Stimulated activated CD4-positive, alpha-beta T cell treated with anti-CD3 and anti-CD28 coated beads, Interleukin-12 subunit alpha, Interleukin-12 subunit beta, amount 100 ng/mL, for 4 hours (primary cell): Measurements from ENCODE around the gene NRSN2.
"Not testable (repeated sequence)": the region's sequence is repeated elsewhere in the genome, so short reads cannot be mapped to it uniquely, and the experiment has no call there.

Experiments used
- DNase-seq: peaks from one replicate; pipeline ENCODE4 v3.0.0-alpha.2; 2020

Gene NRSN2

DNA sequence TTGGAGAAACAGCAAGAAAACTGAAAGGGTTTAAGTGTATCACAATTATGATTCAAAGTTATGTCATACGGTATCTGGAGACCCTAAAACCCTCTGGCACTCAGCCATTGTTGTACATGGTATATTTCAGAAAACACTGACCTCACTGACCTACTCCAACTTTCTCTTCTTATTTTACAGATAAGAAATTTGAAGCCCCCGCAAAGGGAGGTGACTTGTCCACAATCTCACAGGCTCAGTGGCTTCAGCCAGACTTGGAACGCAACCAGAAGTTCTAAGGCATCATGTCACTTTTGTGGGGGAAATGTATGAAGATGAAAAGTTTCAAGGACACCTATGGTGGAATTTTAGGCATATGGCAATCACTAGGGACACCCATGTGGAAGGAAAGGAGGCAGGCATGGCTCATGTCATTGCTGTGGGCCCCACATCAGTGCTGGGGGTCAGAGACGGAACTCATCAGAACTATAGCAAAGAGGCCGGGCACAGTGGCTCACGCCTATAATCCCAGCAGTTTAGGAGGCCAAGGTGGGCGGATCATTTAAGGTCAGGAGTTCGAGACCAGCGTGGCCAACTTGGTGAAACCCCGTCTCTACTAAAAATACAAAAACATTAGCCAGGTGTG lies 28.5 kb downstream of the NRSN2 start:
- DNase-seq = no peak

DNA sequence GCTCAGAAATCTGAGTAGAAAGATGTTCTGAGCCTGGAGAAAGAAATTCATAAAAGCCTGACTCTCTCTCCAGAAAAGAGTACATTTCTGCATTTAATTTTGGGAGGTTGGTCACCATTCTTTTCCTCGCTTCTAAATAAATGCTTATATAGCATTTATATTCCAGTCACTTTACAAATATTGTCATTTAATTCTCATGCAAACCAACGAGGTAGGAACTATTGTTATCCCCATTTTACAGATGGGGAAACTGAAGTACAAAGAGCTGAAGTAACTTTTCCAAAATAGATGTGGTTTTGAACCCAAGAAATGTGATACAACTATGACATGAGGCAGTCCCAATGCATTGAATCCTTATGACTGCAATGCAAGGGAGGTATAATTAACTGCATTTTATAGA lies 29.2 kb downstream of the NRSN2 start:
- no peak for DNase-seq

DNA sequence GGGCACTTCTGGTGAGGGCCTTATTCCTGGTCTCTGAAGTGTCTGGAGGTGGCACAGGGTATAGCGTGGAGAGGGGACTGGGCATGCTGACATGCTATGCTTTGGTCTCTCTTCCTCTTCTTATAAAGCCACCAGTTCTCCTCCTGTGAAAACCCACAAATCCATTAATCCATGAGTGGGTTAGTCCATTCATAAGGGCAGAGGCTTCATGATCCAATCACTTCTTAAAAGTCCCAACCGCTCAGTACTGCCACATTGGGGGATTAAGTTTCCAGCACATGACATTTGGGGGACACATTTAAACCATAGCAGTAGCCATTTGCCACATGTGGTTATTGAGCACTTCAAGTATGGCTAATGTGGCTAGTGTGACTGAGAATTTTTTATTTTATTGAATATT lies 29.8 kb downstream of the NRSN2 start:
- DNase-seq = no peak

DNA sequence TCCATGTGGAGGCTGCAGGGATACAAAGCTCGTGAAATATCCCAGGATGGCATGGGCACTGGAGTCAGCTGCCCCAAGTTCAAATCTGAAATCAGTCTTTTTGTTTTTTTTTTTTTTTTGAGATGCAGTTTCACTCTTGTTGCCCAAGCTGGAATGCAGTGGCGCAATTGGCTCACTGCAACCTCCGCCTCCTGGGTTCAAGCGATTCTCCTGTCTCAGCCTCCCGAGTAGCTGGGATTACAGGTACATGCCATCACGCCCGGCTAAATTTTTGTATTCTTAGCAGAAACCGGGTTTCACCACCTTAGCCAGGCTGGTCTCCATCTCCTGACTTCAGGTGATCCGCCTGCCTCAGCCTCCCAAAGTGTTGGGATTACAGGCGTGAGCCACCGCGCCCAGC lies 30.7 kb downstream of the NRSN2 start:
- DNase-seq = not testable (repeated sequence)

DNA sequence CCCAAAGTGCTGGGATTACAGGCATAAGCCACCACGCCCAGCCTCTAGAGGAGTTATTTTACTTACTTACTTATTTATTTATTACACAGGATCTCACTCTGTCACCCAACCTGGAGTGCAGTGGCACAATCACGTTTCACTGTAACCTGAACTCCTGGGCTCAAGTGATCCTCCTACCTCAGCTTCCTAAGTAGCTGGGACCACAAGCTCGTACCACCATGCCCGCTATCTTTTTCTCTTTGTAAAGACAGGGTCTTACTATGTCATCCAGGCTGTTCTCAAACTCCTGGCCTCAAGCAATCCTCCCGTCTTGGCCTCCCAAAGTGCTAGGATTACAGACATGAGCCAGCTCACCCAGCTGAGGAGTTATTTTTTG lies 32.0 kb downstream of the NRSN2 start:
- no peak for DNase-seq

DNA sequence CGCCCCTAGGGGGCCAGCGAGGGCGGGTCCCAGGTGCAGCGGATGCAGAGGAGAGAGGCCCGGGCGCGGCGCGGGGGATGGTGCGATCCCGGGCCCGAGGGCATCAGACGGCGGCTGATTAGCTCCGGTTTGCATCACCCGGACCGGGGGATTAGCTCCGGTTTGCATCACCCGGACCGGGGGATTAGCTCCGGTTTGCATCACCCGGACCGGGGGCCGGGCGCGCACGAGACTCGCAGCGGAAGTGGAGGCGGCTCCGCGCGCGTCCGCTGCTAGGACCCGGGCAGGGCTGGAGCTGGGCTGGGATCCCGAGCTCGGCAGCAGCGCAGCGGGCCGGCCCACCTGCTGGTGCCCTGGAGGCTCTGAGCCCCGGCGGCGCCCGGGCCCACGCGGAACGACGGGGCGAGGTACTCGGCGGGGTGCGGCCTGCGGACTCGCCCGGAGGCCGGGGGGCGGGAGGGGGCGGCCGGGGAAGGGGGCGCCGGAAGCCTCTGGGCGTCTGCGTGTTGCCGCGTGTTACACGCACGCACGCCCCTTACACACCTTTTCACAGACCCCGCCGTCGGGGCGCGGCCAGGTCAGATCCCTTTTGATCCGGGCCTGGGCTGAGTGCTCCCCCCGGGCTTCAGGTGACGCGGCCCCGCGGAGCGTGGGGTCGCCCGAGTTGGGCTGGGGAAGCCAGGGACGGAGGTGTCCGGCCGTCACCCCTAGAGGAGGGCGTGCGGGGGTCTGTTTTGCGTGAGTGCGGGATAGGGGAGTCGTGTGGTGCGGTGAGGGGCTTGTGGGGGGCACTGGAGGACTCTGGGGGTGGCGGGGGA lies 34.1 kb downstream of the NRSN2 start:
- peak; percentile 63 for DNase-seq

DNA sequence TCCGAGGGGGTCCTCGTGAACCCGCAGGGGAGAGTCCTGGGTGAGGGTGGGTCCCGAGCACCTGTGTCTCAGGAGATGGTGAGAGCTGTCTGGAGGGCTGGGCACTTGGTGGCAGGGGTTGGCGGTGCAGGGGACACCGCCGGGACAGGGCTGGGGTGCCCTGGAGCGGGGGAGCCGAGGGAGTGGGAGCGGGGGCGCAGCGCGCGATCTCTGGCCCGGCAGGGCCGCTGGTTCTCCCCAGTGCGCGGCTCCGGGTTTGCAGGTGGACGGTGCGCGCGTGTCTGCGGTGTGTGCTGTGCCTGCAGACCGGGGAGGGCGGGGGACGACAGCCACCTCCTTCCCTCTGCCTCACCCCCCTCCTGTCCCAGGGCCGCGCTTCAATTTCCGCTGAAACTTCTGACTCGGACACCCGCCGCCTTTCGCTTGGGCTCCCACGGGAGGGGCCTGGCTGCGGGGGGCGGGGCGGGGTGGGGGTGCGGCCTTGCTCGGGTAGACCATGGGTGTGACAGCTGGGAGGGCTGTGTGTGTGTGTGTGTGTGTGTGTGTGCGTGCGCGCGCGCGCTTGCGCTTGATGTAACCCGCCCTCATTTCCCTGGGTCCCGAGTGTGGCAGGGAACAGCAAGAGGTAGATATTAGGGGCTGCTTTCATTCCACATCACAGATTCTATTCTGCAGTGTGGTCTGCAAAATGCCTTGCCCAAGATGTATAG lies 34.8 kb downstream of the NRSN2 start:
- peak; percentile 59 for DNase-seq

DNA sequence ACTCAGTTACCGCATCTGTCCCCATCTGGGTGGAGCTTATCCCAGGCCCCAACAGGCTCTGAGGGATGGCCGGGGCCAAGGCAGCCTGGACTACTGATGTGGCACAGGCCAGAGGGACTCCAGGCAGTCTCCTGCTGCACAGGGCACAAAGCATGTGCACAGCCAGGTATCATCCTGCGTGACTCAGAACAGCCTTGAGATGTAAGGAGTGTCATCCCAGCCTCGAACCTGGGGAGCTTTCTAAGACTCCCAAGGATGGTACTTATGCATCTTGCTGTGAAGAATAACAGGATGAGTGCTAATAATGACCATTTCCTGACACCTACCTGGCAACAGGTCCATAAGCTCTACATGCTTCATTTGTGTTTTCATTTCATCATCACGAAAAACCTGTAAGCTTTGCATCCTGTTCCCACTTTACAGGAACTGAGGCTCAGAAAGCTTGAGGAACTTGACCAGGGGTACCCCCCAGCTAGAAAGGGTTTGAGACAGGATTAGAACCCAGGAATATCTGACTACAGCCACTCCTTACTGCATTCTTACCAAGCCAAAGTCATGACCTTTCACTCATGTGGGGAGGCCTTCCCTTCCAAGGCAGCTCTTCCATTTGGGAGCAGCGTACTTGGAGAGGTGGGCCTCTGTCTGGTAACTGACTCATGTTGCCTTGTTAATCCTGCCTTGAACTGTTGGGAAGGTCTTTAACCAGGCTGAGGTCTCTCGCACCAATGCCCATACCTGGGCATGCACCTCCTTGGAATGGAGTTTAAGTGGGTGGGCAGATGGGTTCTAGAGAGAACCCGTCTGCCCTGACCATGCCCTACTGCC lies 35.6 kb downstream of the NRSN2 start:
- no peak for DNase-seq

DNA sequence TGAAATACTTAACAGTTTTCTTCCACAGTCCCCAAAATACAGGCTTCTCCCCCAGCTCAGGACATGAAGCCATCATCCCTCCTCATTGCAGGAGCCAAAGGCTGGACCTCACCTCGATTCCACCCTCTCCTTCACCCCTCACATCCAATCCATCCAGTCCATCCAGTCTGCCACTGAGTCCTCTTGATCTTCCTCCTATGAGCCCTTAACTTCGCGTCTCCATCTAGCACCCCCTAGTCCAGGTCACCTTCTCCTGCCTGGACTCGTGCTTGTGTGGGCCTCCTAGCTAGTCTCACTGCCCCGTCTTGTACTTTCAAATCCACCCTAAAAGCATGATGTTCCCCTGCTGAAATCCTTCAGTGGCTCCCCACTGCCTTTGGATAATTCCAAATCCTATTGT lies 37.0 kb downstream of the NRSN2 start:
- no peak for DNase-seq

DNA sequence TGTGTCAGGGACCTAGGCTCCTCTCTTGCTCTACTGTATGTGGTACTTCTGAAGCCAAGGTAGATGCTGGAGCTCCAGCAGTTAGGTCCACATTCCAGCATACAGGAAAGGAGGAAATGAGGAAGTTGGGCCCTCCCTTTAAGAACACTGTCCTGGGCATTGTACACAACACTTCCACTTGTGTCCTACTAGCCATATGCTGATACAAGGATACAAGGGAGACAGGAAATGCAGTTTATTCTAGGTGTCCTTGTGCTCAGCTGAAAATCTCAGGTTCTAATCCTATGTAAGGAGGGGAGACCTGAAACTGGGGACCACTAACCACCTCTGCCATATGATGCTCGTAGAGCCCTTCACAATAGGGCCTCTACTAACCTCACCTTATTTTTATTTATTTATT lies 37.8 kb downstream of the NRSN2 start:
- no peak for DNase-seq

DNA sequence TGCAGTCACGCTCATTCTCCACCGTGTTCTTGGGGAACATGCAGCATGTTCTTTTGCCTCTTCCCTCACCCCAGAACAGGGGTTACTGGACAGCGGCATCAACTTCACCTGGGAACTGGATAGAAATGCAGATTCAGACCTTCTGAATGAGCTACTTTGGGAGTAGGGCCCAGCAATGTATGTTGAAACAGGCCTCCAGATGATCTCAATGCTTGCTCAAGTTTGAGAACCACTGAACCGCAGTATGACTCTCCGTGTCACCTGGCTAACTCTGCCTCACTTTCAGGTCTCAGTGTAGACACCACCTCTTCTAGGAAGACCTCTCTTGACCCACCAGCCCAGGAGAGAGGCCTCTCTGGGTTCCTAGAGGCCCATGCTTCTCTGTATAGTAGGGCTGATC lies 38.5 kb downstream of the NRSN2 start:
- no peak for DNase-seq

DNA sequence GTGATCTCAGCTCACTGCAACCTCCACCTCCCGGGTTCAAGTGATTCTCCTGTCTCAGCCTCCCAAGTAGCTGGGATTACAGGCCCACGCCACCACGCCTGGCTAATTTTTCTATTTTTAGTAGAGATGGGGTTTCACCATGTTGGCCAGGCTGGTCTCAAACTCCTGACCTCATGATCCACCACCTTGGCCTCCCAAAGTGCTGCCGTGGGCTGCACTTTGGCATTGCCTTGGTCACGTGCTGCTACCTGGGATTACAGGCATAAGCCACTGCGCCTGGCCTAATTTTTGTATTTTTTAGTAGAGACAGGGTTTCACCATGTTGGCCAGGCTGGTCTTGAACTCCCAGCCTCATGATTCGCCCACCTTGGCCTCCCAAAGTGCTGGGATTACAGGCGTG lies 39.7 kb downstream of the NRSN2 start:
- DNase-seq = not testable (repeated sequence)

DNA sequence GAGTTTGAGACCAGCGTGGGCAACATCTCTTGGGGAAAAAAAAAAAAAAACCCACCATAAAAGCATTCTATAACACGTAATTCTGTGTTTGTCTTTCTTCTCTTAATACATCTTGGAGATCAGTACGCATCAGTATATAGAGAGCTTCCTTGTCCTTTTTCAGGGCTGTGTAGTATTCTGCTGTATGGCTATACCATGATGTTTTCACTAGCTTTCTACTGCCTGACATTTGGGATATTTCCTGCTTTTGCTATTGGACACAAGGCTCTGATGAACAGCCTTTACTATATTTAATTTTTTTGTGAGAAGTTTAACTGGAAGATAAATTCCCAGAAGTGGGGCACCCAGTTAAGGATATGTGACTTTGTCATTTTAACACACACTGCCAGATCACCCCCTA lies 40.6 kb downstream of the NRSN2 start:
- DNase-seq = no peak

DNA sequence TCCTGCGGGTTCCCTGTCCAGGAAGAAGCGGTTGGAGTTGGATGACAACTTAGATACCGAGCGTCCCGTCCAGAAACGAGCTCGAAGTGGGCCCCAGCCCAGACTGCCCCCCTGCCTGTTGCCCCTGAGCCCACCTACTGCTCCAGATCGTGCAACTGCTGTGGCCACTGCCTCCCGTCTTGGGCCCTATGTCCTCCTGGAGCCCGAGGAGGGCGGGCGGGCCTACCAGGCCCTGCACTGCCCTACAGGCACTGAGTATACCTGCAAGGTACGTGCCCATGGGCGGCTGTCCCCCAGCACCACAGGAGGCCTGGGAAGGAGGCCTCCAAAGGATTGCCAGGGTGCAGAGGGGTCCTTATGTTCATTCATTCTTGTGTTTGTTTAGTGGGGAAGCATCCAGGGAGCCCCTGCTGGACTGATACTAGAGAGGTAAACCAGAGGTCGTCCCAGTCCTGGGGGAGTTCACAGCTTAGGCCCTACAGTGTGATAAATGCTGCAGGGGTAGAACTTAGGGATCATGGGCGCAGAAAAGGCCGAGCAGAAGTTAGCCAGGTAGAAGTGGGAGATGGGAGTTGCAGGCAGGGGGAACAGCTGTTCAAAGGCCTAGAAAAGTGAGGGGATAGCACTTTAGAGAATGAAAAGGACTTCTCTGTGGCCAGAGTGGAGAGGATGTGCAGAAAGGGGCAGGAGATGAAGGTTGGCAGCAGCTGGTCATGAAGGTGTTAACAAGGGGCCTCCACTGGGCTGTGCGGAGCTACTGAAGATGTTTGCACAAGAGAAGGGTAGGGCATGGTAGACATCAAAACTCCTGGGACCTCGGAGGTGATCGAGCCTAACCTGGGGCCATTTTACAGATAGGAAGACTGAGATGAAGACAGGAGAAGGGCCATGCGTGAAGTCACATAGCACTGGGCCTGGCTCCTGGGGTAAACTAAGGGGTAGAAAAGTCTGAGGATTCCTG lies 41.4 kb downstream of the NRSN2 start:
- DNase-seq = no peak

DNA sequence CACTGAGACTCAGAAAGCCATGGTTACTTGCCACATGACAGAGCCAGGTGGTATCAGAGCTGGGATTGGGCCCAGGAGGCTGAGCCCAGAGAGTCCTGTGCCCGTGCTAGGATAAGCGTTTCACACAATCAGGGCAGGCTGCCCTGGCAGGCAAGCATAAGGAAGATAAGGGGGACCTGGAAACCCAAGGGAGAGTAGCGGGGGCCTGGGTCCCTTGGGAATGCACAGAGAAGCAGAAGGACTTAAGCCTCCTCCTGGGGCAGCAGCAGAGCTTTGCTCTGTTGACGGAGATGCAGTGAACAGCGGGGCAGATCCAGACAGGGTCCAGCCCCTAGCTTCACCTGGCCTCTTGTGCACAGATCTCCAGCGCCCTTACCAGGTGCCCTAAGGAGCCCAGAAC lies 42.3 kb downstream of the NRSN2 start:
- no peak for DNase-seq

DNA sequence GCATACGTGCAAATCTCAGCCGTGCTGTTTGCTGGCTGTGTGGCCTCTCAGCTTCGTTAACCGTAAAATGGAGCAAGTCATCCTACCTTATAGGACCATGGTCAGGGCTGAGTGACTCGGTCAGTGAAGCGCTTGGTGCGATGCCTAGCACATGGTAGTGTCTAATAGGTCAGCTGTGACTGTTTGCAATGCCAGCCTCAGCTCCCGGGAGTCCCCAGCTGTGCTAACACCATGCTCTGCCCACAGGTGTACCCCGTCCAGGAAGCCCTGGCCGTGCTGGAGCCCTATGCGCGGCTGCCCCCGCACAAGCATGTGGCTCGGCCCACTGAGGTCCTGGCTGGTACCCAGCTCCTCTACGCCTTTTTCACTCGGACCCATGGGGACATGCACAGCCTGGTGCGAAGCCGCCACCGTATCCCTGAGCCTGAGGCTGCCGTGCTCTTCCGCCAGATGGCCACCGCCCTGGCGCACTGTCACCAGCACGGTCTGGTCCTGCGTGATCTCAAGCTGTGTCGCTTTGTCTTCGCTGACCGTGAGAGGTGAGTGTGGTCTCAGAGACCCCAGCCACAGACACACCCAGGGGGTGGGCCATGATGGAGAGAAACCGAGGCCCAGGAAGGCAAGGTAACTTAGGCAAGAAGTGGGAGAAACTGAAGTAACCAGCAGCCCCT lies 44.3 kb downstream of the NRSN2 start:
- DNase-seq = no peak

DNA sequence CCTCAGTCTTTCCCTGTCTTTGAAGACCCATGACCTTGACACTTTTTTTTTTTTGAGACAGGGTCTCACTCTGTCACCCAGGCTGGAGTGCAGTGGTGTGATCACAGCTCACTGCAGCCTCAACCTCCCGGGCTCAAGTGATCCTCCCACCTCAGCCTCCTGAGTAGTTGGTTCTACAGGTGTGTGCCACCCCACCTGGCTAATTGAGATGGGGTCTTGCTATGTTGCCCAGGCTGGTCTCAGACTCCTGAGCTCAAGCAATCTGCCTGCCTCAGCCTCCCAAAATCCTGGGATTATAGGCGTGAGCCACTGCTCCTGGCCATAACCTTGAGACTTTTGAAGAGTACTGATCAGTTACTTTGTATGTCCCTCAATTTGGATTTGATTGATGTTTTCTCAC lies 46.4 kb downstream of the NRSN2 start:
- not testable (repeated sequence) for DNase-seq

DNA sequence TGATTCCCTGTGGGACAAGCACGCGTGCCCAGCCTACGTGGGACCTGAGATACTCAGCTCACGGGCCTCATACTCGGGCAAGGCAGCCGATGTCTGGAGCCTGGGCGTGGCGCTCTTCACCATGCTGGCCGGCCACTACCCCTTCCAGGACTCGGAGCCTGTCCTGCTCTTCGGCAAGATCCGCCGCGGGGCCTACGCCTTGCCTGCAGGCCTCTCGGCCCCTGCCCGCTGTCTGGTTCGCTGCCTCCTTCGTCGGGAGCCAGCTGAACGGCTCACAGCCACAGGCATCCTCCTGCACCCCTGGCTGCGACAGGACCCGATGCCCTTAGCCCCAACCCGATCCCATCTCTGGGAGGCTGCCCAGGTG lies 49.3 kb downstream of the NRSN2 start:
- DNase-seq = no peak

DNA sequence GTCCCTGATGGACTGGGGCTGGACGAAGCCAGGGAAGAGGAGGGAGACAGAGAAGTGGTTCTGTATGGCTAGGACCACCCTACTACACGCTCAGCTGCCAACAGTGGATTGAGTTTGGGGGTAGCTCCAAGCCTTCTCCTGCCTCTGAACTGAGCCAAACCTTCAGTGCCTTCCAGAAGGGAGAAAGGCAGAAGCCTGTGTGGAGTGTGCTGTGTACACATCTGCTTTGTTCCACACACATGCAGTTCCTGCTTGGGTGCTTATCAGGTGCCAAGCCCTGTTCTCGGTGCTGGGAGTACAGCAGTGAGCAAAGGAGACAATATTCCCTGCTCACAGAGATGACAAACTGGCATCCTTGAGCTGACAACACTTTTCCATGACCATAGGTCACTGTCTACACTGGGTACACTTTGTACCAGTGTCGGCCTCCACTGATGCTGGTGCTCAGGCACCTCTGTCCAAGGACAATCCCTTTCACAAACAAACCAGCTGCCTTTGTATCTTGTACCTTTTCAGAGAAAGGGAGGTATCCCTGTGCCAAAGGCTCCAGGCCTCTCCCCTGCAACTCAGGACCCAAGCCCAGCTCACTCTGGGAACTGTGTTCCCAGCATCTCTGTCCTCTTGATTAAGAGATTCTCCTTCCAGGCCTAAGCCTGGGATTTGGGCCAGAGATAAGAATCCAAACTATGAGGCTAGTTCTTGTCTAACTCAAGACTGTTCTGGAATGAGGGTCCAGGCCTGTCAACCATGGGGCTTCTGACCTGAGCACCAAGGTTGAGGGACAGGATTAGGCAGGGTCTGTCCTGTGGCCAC lies 49.9 kb downstream of the NRSN2 start:
- no peak for DNase-seq

DNA sequence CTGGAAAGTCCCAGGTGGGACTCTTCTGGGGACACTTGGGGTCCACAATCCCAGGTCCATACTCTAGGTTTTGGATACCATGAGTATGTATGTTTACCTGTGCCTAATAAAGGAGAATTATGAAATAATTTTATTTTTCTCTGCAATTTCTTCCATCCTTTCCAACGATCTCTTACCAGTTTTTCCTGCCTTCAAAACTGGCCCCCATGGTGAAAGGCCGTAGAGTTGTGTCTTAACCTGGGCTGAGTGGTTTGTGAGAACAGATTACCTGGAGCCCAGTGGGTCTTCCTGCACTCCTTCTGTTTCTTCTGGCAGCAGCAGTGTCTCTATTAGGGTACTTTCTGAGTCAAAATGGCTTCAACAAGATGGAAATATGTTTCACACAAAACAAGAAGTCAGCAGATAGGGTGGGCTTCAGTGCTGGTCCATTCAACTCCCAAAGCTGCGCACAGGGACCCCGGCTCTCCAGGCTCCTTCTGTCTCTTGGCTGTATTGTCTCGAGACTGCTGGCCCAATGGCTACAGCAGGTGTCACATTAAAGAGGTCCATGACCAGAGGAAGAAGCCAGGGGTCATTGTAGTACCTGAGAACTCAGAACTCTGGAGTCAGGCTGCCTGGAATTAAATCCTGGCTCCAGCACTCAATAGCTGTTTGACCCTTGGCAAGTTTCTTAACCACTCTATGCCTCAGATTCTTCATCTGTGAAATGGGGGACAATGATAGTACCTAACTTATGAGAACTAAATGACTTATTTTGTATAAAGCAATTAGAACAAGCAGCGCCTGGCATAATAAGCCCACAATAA lies 50.7 kb downstream of the NRSN2 start:
- no peak for DNase-seq
